Measurements from ENCODE around the gene DENND1B. TPM values are rescaled to one million over a fixed set of nuclear protein-coding genes. Genes with fewer than 3 reads are reported as not detected.
"Not testable (repeated sequence)": the region's sequence is repeated elsewhere in the genome, so short reads cannot be mapped to it uniquely, and the experiment has no call there.

DENND1B gene
- total RNA-seq, 4 donors from 2014 or later: 9.0 to 40.2 (median 10.8) TPM

DNA sequence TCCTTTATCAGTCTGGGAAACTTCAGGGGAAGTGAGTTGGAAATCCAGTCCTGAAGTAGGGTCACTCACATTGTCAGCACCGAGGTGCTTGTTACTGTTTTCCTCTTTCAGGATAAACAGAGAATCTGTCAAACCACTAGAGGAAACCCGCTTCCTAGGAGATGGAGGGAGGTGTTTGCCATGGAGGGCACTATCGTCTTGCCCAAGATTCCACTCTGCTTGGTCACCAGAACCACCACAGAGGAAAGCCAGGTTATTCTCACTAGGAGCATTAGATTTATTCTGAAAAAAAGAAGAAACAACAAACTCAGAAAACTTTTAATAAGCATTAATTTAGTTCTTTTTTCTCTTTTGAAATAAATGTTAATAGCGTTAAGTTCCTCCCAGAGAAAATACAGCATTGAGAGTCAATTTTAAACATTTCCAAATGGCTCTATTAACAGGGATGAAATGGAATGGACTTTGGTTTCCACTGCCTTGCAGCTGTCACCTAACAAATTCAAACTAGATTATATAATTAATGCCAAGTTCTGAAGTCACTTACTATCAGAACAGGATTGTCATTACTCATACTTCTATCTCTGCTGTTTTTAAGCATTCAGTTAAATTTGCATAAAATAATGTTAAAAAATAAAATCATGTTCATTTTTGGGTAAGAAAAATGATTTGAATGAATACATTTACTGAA, 264.4 kb downstream of the DENND1B start:
- Histone ChIP-seq H3K27ac (no peak overlapping the region), H3K36me3 (peaks cover 0 to 17% (median 0%) of the 10 kb centered on the region in 3 donors), H3K9me3 (no peaks in the 10 kb centered on the region), H3K27me3 (no peaks in the 10 kb centered on the region), H3K4me3 (no peak overlapping the region), H3K4me1 (no peaks in the 10 kb centered on the region)
- DNase-seq (ENCODE audit: low spot score in 2 of 2): no peak
- no peak for TF ChIP-seq POLR2A (IDR thresholded peaks at IDR 0.05)
- TF ChIP-seq EP300 (IDR thresholded peaks at IDR 0.05): no peak
- TF ChIP-seq, protein P1, sequence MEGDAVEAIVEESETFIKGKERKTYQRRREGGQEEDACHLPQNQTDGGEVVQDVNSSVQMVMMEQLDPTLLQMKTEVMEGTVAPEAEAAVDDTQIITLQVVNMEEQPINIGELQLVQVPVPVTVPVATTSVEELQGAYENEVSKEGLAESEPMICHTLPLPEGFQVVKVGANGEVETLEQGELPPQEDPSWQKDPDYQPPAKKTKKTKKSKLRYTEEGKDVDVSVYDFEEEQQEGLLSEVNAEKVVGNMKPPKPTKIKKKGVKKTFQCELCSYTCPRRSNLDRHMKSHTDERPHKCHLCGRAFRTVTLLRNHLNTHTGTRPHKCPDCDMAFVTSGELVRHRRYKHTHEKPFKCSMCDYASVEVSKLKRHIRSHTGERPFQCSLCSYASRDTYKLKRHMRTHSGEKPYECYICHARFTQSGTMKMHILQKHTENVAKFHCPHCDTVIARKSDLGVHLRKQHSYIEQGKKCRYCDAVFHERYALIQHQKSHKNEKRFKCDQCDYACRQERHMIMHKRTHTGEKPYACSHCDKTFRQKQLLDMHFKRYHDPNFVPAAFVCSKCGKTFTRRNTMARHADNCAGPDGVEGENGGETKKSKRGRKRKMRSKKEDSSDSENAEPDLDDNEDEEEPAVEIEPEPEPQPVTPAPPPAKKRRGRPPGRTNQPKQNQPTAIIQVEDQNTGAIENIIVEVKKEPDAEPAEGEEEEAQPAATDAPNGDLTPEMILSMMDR (IDR thresholded peaks at IDR 0.05): no peak
- 90 to 94% methylated on average over 4 of the region's 4 CpGs for WGBS, 2 donors

DNA sequence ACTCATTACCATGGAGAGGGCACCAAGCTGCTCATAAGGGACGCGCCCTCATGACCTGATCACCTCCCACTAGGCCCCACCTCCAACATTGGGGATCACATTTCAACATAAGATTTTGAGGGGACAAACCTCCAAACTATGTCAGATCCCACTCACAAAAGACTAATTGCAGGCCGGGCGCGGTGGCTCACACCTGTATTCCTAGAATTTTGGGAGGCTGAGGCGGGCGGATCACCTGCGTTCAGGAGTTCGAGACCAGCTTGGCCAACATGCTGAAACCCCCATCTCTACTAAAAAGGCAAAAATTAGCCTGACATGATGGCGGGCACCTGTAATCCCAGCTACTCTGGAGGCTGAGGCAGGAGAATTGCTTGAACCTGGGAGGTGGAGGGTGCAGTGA, 278.6 kb downstream of the DENND1B start:
- DNase-seq (ENCODE audit: low spot score in 2 of 2): no peak
- WGBS, 2 donors: 88 to 89% methylated on average over 10 of the region's 10 CpGs
- Histone ChIP-seq H3K27ac (no peak overlapping the region), H3K4me1 (no peaks in the 10 kb centered on the region), H3K9me3 (no peaks in the 10 kb centered on the region), H3K27me3 (no peaks in the 10 kb centered on the region), H3K4me3 (no peak overlapping the region), H3K36me3 (no peaks in the 10 kb centered on the region)
- no peak for TF ChIP-seq EP300 (IDR thresholded peaks at IDR 0.05)
- TF ChIP-seq, protein P1 (IDR thresholded peaks at IDR 0.05): no peak
- no peak for TF ChIP-seq POLR2A (IDR thresholded peaks at IDR 0.05)

DNA sequence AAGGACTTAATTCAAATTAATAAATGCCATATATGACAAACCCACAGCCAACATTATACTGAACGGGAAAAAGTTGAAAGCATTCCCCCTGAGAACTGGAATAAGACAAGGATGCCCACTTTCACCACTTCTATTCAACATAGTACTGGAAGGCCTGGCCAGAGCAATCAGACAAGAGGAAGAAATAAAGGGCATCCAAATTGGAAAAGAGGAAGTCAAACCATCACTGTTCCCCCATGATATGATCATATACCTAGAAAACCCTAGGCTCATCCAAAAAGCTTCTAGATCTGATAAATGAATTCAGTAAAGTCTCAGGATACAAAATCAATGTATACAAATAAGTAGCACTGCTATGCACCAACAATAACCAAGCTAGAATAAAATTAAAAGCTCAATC, 283.8 kb downstream of the DENND1B start:
- not testable (repeated sequence) for H3K9me3 ChIP-seq; DNase-seq (ENCODE audit: low spot score in 2 of 2); H3K36me3 ChIP-seq; H3K27me3 ChIP-seq; H3K4me1 ChIP-seq; H3K27ac ChIP-seq; H3K4me3 ChIP-seq
- WGBS, 2 donors: 92 to 94% methylated on average over 1 of the region's 1 CpG

DNA sequence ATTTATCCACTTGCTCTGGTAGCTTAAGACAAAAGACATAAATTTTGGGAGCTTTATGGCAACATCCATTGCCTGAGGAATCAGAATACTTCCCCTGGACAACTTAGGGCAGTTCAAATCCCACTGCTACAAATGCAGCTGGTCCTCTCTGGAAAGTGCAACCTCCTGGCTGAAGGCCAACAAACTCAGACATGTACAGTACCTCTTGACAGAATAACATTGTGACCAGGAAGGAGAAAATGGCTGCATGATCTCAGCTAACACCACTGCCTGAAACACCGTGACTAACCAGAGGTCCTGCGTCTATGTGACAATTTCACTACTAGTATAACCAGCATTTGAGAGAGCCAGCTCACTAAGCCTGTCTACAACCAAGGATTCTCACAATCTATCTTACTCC, 288.3 kb downstream of the DENND1B start:
- H3K4me3 ChIP-seq: no peak overlapping the region

DNA sequence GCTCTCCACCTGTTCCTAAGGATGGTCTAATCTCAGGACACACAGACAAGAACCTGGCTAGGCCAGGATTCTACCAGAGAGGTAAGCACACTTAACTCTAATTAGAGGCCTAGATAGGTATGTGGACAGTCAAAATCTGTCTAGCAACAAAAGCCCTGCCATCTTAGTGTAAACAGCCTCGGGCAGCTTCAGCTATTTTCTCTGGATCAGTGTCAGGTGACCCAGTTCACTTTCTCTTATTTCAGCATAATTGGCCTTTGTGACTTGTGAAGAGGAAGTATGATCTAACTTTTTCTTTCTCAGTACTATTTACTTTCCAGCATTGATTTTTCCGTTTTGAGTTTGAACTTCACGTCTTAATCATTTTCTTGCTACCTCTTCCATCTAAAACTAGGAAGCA, 289.5 kb downstream of the DENND1B start:
- Histone ChIP-seq H3K36me3 (no peaks in the 10 kb centered on the region), H3K27me3 (no peaks in the 10 kb centered on the region), H3K27ac (no peak overlapping the region), H3K9me3 (peaks cover 0 to 5% (median 0%) of the 10 kb centered on the region in 4 donors), H3K4me1 (no peaks in the 10 kb centered on the region), H3K4me3 (no peak overlapping the region)
- no peak for DNase-seq (ENCODE audit: low spot score in 2 of 2)
- TF ChIP-seq, protein P1 (IDR thresholded peaks at IDR 0.05): no peak
- TF ChIP-seq POLR2A (IDR thresholded peaks at IDR 0.05): no peak
- no peak for TF ChIP-seq EP300 (IDR thresholded peaks at IDR 0.05)
- 39 to 49% methylated on average over 3 of the region's 3 CpGs for WGBS, 2 donors

More for the DNA sequence above, 288.3 kb downstream of the DENND1B start:
- peaks cover 0 to 5% (median 0%) of the 10 kb centered on the region in 4 donors for H3K9me3 ChIP-seq
- no peaks in the 10 kb centered on the region for H3K4me1 ChIP-seq
- no peak for TF ChIP-seq POLR2A (IDR thresholded peaks at IDR 0.05)
- TF ChIP-seq EP300 (IDR thresholded peaks at IDR 0.05): no peak
- TF ChIP-seq, protein P1 (IDR thresholded peaks at IDR 0.05): no peak
- H3K36me3 ChIP-seq: no peaks in the 10 kb centered on the region
- 56 to 67% methylated on average over 2 of the region's 2 CpGs for WGBS, 2 donors
- no peaks in the 10 kb centered on the region for H3K27me3 ChIP-seq
- DNase-seq (ENCODE audit: low spot score in 2 of 2): no peak
- no peak overlapping the region for H3K27ac ChIP-seq
